Stimulated activated CD4-positive, alpha-beta T cell treated with anti-CD3 and anti-CD28 coated beads, Interleukin-4, amount 100 ng/mL, for 1 hour (primary cell): ENCODE measurements around the gene CDIP1.
"Not testable (repeated sequence)": the region's sequence is repeated elsewhere in the genome, so short reads cannot be mapped to it uniquely, and the experiment has no call there.

Experiments
- DNase-seq: peaks from one replicate; pipeline ENCODE4 v3.0.0-alpha.2; 2020

Gene CDIP1

DNA sequence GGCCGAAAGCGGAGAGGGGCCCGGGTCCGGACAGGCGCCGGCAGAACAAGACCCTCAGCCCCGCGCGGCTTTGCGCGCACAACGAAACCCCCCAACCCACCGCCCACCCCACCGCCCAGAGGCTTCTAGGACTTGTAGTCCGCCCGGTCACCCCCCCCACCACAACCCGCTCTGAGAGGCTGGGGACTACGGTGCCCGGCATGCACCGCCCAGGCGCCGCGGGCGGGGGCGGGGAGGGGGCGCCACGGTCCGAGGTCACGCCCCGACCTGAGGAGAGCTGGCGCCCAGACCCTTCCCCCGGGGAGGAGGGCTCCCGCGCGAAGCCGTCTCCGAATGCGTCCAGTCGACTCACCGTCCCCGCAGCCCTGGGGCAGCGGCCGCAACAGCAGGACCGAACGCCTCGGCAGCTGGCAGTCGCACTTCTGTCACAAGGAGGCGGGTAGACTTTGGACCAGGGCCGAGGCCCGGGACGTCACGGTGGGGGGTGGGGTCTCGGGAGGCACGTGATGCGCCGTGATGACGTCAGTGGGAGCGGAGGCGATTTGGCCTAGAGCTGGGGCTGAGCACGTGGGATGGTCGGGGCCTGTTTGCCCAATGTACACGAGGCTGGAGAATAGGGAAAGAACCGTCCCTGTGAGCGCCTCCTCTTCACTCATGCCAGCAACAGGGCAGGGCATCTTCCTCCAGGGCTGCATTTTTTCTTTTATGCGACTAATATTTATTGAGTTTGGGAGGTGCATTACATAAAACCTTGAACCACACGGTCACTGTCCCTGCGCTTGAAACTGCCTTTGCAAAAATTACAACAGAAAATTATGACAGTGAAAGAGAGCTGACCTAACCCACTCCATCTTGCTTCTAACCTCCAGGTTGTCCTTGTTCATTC, at the start of gene CDIP1:
Gene CDIP1, minus strand, starts transcription at position 424 of the 886 bp plus-strand sequence. CDS start 24,643 bp downstream, outside the sequence.
- peak; percentile 95 for DNase-seq

DNA sequence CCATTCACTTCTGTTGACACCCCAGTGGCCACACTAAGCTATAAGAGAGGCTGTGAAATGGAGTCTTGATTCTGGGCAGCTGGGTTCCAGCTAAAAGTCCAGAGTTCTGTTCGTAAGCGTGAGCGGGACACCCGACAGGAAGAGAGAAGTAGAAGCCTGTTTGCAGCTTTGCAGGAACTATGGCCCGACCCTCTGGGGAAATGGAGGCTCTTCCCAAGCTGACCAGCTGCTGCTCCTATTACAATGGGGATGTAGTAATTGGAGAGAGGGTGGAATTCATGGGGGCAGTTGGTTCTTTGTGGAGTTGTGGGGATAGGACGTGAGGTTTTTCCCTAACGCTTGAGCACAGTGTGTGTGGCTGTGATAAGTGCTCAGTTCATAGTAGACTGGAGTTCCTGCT, 47.7 kb upstream of the CDIP1 start:
- DNase-seq = no peak

DNA sequence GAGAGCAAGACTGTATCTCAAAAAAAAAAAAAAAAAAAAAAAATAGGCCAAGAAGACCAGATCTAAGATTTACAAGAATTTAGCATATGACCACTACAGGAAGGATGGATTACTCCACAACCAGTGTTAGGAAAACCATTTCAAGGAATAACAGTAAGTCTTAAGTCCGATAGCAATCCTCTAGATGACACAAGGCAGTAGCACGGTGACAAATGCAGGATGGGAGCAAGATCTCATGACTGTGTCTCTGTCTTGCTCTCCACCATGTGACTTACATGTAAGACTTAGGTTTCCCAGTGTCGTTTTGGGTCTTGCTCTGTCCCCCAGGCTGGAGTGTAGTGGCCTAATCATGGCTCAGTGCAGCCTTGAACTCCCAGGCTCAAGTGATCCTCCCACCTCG, 45.3 kb upstream of the CDIP1 start:
- no peak for DNase-seq

DNA sequence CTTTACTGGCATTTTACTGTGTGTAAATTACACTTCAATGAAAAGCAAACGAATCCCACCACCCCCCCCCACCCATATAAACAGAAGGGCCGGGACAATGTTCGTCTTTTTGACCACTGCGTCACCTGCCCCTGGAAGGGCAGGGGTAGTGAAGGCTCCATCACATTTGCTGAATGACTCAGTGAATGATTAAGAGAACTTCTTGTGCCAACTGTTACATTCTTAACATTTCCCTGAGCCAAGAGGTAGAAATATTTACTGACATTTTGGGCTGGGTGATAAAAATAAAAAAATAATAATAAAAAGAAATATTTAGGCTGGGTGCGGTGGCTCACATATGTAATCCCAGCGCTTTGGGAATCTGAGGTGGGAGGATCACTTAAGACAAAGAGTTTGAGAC, 41.7 kb upstream of the CDIP1 start:
- DNase-seq = no peak

DNA sequence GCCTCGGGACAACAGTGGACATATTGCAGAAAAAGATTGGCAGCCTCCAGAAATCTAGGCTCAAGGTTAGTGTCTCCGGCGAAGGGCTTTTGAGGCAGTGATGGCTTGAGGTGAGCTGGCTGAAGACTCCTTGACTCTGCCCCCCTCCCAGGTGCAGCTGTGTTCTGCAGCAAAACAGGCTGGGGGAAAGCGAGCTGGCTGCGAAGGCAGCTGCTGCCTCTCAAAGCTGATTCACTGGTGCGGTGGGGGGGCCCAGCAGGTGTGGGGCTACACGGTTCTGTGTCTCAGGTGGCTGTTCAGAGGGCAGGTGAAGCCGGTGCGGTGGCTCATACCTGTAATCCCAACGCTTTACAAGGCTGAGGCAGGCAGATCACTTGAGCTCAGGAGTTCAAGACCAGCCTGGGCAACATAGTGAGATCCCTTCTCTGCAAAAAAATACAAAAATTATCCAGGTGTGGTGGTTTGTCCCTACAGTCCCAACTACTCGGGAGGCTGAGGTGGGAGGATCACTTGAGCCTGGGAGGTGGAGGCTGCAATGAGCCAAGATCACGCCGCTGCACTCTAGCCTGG, 40.5 kb upstream of the CDIP1 start:
- DNase-seq = no peak

DNA sequence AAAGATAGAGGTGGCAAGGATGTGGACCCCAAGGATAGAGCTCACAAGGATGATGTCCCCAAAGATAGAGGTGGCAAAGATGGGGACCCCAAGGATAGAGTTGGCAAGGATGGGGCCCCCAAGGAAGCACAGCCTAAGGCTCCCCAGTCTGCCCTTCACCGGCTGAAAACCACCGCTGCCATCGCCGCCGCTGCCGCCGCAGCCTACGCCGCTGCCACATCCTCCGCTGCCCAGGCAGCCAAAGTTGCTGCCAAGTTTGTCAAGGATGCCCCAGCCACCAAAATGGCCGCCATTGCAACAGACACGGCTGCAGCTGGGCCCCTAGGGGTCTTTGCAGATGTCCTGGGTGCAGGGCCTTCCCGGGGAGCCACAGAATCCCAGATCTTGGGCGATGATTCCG, 37.4 kb upstream of the CDIP1 start:
- DNase-seq = no peak

DNA sequence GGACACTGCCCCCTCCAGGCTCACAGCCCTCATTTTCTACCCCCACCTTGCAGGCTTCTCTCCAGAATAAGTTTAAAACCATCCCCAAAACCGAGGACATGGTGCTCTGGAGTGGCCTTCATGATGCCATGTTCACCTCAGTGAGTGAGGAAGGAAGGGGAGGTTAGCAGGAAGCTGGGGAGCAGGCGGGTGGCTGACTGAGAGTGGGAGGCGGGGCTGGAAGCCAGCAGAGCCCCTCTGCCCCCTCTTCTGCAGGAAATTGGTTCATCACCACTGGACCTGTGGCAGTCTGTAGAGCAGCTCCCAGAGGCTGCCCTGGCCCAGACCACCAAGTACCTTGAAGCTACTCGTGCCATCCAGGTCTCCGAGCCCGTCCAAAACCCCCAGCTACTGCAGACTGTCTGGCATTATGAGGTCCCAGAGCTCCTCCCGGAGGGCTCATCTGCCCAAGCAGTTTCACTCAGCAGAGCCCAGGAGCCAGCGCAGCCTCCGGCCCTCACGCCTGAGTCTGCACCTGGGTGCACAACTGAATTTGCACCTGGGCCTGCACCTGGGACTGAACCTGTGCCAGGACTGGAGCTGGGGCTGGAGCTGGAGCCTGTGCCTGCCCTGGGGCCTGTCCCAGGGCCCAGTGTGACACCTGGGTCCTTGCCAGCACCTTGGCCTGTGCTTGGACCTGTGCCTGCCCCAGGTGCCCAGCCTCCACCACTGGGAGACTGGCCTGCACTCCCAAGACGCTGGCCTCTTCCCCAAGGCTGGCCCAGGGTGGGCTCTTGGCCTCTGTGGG, 36.5 kb upstream of the CDIP1 start:
- no peak for DNase-seq

DNA sequence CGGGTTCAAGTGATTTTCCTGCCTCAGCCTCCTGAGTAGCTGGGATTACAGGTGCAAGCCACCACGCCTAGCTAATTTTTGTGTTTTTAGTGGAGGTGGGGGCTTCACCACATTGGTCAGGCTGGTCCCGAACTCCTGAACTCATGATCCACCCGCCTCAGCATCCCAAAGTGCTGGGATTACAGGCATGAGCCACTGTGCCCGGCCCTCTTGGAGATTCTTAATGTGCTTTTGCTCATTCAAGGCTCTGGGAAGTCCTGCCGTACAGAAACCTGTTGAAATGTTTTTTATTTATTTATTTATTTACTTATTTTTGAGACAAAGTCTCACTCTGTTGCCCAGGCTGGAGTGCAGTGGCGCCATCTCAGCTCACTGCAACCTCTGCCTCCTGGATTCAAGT, 35.4 kb upstream of the CDIP1 start:
- not testable (repeated sequence) for DNase-seq

DNA sequence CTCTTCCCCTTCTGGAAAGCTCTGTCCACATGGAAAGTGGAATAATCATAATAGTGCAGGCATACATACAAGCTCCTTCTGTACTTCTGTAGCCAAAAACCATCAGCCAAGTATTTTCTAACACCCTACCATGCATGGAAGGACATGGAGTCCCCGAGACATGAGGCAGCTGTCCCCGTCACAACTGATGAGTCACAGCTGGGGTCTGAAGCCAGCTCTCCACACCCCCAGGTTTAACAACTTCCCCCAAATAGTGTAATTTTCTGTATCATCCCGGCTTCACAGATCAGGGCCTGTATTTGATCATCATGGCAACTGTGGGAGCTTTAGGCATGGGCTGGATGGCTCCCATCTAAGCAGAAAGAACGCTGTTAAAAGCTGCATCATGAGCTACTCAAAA, 34.1 kb upstream of the CDIP1 start:
- no peak for DNase-seq

DNA sequence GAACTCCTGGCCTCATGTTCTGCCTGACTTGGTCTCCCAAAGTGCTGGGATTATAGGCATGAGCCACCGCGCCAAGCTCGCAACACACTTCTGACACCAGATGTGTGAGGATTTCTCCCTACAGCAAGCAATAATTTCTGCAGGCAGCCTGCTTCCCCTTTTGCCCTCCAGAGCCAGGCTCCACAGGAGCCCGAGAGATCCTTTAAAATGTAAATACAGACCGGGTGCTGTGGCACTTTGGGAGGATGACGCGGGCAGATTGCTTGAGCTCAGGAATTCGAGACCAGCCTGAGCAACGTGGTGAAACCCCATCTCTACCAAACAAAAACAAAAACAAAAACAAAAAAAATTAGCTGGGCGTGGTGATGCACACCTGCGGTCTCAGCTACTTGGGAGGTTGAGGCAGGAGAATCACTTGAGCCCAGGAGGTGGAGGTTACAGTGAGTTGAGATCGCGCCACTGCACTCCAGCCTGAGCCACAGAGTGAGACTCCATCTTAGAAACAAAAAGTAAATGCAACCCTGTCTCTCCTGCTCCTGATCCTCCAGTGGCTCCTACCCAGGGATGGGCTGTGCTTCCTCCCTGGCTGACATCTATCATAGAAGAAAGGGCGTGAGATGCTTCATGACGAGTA, 32.2 kb upstream of the CDIP1 start:
- DNase-seq = no peak

DNA sequence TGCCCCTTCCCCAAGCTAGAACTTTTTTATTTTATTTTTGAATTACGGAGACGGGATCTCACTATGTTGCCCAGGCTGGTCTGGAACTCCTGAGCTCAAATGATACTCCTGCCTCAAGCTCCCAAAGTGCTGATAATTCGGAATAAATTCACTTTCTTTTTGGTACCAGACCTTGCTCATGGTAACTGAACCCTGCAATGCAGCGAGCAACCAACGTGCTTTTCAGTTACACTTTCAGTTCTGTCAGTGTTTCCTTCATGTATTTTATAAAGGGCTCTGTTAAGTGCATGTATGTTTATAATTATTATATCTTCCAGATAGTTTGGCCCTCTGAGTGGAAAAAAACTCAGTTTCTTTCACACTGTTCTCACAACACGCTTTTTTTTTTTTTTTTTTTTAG, 31.5 kb upstream of the CDIP1 start:
- no peak for DNase-seq

DNA sequence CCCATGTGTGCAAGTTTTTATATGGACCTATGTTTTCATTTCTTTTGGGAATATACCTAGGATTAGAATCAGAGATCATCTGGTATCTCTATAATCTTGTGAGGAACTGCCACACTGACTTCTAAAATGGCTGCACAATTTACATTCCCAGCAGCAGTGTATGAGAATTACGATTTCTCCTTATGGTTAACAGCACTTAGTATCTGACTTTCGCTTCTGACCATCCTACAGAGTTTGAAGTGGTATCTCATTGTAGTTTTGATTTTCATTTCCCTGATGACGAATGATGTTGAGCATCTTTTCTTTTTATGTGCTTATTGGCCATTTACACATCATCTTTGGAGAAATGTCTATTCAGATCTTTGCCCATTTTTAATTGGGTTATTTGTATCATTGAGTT, 27.6 kb upstream of the CDIP1 start:
- no peak for DNase-seq

DNA sequence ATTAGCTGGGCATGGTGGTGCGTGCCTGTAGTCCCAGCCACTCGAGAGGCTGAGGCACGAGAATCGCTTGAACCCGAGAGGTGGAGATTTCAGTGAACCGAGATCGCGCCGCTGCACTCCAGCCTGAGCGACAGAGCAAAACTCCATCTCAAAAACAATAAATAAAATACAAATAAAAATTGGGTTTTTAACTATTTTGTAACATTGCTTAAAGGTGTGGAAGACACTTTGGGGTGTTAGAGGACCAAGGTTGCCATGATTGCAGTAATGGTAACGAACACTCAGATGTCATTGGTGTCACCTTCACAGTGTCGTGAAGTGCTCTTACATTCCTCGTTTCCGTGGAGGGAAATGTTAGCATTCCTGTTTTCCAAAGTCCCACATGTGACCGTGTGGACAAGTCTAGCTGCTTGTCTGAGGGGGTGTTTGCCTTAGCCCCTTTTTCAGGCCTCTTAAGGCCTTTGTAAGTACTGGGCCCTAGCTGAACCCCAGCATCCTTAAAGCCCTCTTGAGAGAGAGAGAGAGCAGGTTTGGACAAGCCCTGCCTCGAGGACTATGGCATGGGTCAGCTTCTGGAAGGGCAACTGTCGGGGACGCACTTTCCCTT, 26.2 kb upstream of the CDIP1 start:
- DNase-seq = no peak

DNA sequence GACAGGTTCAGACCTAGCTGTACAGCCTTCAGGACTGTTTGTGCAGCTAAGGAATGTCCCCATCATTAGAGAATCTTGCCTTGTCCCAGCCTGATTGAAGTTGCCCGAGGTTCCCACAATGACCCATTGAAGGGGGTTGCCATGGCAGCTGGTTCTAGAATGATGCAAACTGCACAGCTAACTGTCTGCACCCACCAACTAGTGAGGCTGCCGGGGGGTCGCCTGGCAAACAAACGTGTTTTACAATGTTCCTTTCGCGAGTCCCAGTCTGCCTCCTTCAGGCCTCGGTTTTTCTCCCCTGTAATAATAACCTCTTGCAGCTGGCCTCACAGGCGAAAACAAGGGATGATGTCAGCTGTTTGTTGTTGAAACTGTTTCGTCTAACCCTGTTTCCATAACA, 23.0 kb upstream of the CDIP1 start:
- no peak for DNase-seq

DNA sequence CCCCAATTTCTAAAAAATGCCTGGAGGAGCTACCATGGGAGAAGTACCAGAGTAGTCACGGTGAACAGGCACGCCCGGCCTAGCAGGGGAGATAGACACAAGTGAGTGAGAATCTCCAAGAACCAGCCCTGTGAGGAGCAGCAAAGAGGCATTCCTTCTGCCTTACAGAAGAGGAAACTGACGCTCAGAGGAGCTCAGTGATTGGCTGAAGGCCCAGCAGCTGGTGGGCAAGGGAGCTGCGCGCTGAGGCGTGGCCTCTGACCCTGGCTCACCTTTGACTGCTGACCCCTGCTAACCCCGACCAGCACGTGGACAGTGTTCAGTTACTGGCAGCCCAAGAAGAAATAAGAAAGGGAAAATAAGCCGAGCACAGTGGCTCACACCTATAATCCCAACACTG, 19.4 kb upstream of the CDIP1 start:
- no peak for DNase-seq

DNA sequence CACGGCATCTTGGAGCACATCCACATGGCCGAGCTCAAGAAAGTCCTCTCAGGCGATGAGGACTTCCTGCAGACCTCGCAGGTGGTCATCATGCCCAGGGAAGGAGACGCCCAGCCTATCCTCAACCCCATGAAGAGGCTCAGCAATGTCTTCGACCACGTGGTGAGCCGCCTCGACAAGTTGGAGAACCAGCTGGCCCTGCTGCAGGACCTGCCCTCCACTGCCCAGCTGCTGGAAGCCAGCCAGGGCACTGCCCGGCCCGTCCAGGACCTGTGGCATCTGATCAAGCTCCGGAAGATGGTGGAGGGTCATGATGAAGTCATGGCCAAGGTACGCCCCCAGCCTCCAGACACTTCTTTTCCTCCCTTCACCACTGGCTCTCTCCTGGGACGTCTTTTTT, 18.0 kb upstream of the CDIP1 start:
- no peak for DNase-seq

DNA sequence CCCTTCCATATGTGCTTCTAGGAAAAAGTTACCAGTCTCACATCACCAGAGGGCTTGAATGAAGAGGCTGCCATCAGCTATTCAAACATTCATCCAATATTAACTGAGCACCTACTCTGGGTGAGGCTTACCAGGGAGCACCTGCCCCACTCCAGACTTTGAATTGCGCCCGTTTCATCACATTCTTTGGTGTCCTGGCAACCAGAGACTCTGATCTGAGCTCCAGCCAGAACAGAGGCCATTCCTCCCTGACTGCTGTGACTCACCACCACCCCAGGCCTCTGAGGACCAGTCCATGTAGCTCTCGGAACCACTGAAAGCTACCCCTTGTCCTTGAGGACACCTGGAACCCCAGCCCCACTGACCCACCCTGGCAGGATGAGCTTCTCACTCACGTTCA, 17.5 kb upstream of the CDIP1 start, which contains the start of gene C16orf96:
Gene C16orf96, plus strand, starts transcription at position 229 of the 400 bp plus-strand sequence. Its CDS starts 150 bp downstream, at position 379.
- DNase-seq = no peak

DNA sequence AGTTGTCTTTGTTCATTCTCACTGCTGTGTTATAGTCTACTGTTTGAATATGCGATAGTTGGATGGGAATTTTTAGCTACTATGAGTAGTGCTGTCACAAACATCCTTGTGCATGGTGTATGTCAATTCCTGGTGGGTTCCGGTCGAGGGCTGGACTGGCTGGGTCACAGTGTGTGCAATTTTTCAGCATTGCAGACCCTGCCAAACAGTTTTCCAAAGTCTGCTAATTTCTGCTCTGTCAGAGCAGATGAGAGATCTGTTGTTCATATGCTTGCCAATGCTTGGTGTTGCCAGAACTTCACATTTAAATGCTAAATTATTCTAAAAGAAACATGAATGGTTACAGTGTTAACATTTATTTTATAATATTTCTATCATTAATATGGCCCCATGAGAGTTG, 14.0 kb upstream of the CDIP1 start:
- no peak for DNase-seq

DNA sequence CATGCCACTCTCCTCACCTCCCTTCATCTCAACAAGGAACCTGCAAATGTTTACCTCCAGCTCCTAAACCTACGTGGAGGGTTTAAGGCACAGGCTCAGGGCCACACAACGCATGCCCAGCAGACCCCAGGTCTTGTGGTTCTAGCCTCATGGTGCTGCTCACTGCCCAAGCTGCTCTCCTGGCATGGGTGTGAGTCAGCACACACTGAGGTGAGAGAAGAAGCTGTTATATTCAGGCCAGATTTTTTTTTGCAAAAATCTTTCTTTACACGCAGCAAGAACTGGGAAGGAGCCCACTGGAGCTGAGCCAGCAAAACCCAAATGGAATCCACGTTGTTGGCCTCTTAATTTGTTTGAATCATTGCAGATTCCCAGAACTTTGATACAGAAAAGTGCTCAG, 12.0 kb upstream of the CDIP1 start:
- DNase-seq = no peak

DNA sequence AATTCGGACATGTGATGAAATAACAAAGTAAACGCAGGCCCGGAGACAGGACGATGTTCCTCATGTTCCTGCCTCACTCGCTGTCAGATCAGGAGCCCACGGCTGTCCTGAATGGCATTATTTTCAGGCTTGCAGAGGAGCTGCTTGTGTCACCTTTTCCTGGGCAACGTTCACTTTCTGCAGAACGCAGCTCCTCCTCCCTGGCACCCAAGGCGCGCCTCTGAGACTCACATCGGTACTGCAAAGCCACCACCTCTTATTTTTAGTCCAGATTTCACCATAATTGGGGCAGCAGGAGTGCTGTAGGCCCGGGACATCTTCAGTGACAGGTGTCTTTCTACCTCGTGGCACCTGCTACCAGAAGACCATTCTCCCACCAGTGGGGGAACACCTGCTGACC, 9.6 kb upstream of the CDIP1 start:
- no peak for DNase-seq

DNA sequence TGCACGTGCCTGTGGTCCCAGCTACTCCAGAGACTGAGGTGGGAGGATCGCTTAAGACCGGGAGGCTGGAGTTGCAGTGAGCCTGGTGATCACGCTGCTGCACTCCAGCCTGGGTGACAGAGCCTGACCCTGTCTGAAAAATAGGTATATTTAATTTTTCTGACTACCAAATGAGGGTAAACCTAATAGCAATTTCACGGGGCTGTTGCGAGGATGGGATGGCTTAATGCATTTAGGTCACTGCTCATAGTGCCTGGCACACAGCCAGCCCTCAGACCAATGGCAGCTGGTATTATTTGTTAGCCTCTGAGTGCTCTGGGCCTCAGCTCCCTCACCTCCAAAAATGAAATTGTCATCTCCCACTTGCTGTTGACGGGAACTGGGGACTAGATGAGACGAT, 5.9 kb upstream of the CDIP1 start:
- no peak for DNase-seq

DNA sequence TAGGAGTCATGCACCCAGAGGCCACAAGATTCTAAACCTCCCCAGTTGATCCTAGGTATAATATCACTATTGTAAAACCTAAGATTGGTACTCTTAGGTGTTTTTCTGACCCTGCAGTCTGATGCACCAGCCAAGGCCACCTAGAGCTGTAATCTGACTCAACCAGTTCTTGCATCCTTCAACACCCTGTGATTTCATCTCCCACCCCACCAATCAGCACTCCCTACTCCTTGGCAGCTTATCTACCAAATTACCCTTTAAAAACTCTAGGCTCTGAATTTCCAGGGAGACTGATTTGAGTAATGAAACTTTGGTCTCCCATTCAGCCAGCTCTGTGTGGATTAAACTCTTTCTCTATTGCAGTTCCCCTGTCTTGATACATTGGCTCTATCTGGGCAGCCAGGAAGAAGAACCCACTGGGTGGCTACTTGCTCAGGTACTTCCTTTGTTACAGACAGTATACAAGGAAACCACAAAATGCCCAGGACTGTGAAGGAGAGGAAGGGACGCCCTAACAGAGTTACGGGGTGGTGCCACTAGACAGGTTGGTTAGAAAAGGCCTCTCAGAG, 1.2 kb upstream of the CDIP1 start:
- DNase-seq = no peak
